ENCODE results near the gene LGMN.

LGMN gene

GRCh38 chr14:92712654-92713051, 35.8 kb downstream of the LGMN start:
- TF ChIP-seq CTCF (IDR thresholded peaks at IDR 0.05): no peak

DNA sequence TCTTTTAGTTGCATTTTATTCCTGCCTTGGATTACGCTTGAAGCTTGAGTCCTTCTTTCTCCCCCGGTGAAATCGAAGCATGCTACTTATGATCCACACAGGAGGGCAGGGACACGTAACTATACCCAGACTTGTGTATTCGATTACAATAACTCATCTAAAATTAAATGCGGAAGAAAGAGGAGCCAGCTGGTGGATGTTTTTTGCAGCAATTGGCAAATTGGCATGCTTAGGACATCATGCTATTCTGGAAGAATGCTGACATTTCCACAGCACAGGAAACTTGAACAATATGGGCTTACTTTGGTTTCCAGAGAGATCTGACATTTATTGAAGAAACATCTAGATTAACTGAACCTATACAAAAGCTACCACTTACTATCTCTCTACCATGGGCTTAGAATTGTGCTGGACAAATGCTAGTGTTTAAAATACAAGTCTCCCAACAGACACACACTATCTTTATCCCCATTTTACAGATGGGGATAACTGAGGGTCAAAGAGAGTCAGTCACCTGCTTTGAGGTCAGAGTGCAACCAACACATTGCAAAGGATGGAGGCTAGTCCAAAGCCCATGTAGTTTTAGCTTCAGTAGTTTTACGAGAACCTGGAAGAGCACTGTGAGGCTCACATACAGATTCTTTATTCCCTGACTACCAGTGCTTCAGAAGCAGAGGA, 36.3 kb downstream of the LGMN start:
- no peak for TF ChIP-seq CTCF (IDR thresholded peaks at IDR 0.05)

DNA sequence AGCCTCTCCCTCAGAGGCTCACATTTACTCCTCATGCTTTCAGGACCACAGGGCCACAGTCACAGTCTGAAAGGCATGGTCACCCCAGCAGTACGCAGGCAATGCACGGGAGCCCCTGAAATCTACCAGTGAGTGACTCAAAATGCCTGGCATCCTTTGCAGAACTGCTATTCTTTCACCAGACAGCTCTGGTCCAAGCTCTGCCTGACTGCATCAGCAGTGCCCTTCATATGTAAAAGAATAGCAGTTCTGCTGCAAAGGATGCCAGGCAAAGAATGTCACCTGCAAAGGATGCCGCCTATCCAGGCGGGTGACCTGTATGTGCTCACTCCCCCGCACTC, 38.5 kb downstream of the LGMN start:
- TF ChIP-seq CTCF (IDR thresholded peaks at IDR 0.05): no peak

- no peak for TF ChIP-seq CTCF (IDR thresholded peaks at IDR 0.05)
These were observed 39.0 kb downstream of the LGMN start for GRCh38 chr14:92709340-92710000.

GRCh38 chr14:92706386-92706785, 42.0 kb downstream of the LGMN start:
- no peak for TF ChIP-seq CTCF (IDR thresholded peaks at IDR 0.05)

GRCh38 chr14:92704821-92705220, 43.6 kb downstream of the LGMN start:
- TF ChIP-seq CTCF (IDR thresholded peaks at IDR 0.05): no peak

DNA sequence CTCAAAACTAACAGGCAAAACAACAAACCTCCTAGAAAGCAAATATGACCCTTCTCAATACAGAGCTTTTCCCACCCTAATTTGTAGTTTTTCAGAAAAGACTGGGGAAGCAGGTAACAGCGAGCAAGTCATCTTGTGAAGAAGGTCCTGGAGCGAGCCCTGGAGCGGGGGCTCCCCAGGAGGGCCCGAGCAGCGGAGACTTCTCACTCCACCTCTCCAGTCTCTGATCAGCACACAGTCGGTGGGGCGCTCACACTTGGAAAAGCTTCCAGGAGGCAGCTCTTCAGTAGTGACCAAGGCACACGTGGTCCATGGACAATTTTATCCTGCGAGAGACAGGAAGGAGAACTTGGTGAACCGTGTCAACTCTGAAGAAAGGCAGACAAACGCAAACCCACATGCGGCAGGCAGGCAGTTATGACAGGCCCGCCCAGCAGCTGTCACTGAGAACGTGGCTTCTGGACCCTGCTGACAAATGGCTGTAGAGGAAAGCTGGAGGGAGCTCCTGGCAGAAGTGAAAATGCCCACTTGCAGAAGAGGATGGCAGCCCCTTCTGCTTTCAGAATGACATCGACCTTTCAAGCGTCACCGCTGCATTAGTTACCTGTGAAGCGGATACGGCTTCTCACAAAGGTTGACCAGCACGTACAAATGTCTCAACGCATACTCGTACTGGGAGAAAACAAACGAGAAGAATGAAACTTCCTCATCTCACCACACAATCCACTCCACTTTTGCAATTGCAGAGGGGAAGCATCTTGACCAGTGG, 44.2 kb downstream of the LGMN start:
- TF ChIP-seq CTCF (IDR thresholded peaks at IDR 0.05): no peak

Measured in LNCAP (cell line).